ENCODE measurements around the gene GALNS.

Gene GALNS

GRCh38 chr16:88835818-88836217, 20.9 kb downstream of the GALNS start:
- H3K4me3 ChIP-seq (ENCODE audit: low read depth, low read length) = no peak overlapping the region
- no peak for TF ChIP-seq CTCF (IDR thresholded peaks at IDR 0.05; ENCODE audit: borderline replicate concordance, insufficient read depth, low read depth, low read length)

GRCh38 chr16:88835383-88835782, 21.4 kb downstream of the GALNS start:
- no peak overlapping the region for H3K4me3 ChIP-seq (ENCODE audit: low read depth, low read length)

GRCh38 chr16:88834670-88835069, 22.1 kb downstream of the GALNS start:
- no peak overlapping the region for H3K4me3 ChIP-seq (ENCODE audit: low read depth, low read length)
- TF ChIP-seq CTCF (IDR thresholded peaks at IDR 0.05; ENCODE audit: borderline replicate concordance, insufficient read depth, low read depth, low read length) = no peak

More at GRCh38 chr16:88835383-88835782, 21.4 kb downstream of the GALNS start:
- no peak for TF ChIP-seq CTCF (IDR thresholded peaks at IDR 0.05; ENCODE audit: borderline replicate concordance, insufficient read depth, low read depth, low read length)

- no peak overlapping the region for H3K4me3 ChIP-seq (ENCODE audit: low read depth, low read length)
- no peak for TF ChIP-seq CTCF (IDR thresholded peaks at IDR 0.05; ENCODE audit: borderline replicate concordance, insufficient read depth, low read depth, low read length)
Measured at GRCh38 chr16:88833086-88833485, 23.7 kb downstream of the GALNS start.

GRCh38 chr16:88831838-88832237, 24.9 kb downstream of the GALNS start:
- TF ChIP-seq CTCF (IDR thresholded peaks at IDR 0.05; ENCODE audit: borderline replicate concordance, insufficient read depth, low read depth, low read length) = no peak
- no peak overlapping the region for H3K4me3 ChIP-seq (ENCODE audit: low read depth, low read length)

- no peak for TF ChIP-seq CTCF (IDR thresholded peaks at IDR 0.05; ENCODE audit: borderline replicate concordance, insufficient read depth, low read depth, low read length)
Measured at GRCh38 chr16:88830783-88831182, 26.0 kb downstream of the GALNS start.

GRCh38 chr16:88830258-88830657, 26.5 kb downstream of the GALNS start:
- no peak overlapping the region for H3K4me3 ChIP-seq (ENCODE audit: low read depth, low read length)
- TF ChIP-seq CTCF (IDR thresholded peaks at IDR 0.05; ENCODE audit: borderline replicate concordance, insufficient read depth, low read depth, low read length) = no peak

More at GRCh38 chr16:88830783-88831182, 26.0 kb downstream of the GALNS start:
- H3K4me3 ChIP-seq (ENCODE audit: low read depth, low read length) = no peak overlapping the region
